Heart left ventricle (tissue), 16 donors: ENCODE data around the gene ASCC2. TPM values are rescaled to one million over a fixed set of nuclear protein-coding genes. Genes with fewer than 3 reads are reported as not detected.

Source experiments
- ATAC-seq, 4 donors: fragments of 200-7000 bp; cut with Tn5 transposase; one replicate each; pipeline ENCODE4 v1.9.1; 2020 to 2022; ENCODE audit warnings: moderate library complexity in 4 of 4, mild to moderate bottlenecking in 3 of 4, moderate number of reproducible peaks in 1 of 4
- DNase-seq, 5 donors: peaks; one replicate each; pipeline ENCODE4 v3.0.0-alpha.2; 2020
- H3K27ac ChIP-seq, 12 donors: fragments of 200-600 bp; sonication (generic) in 4 of 12; one replicate each; pipeline versions ENCODE4 v1.5.0 to v1.8.0; 2016 to 2022; ENCODE audit warnings: mild to moderate bottlenecking in 2 of 12
- H3K27me3 ChIP-seq, 9 donors: fragments of 200-600 bp; sonication (generic) in 2 of 9; one replicate each; pipeline versions ENCODE4 v1.5.1 to v1.8.0; 2016 to 2022; ENCODE audit warnings: mild to moderate bottlenecking in 3 of 9
- H3K36me3 ChIP-seq, 9 donors: fragments of 200-600 bp; sonication (generic) in 2 of 9; one replicate each; pipeline versions ENCODE4 v1.5.0 to v1.8.0; 2018 to 2022; ENCODE audit warnings: mild to moderate bottlenecking in 2 of 9
- H3K4me1 ChIP-seq, 12 donors: fragments of 200-600 bp; sonication (generic) in 4 of 12; one replicate each; pipeline versions ENCODE4 v1.5.0 to v1.8.0; 2016 to 2022; ENCODE audit warnings: mild to moderate bottlenecking in 3 of 12
- H3K4me3 ChIP-seq, 12 donors: fragments of 200-600 bp; sonication (generic) in 4 of 12; one replicate each; pipeline versions ENCODE4 v1.5.0 to v1.8.0; 2017 to 2022; ENCODE audit warnings: mild to moderate bottlenecking in 9 of 12, moderate library complexity in 4 of 12
- H3K9me3 ChIP-seq, 12 donors: fragments of 200-600 bp; sonication (generic) in 4 of 12; one replicate each; pipeline versions ENCODE4 v1.5.0 to v1.8.0; 2016 to 2022; ENCODE audit warnings: mild to moderate bottlenecking in 1 of 12
- CTCF ChIP-seq, 12 donors: fragments of 200-600 bp; sonication (generic) in 4 of 12; IDR thresholded peaks; one replicate each; pipeline versions ENCODE4 v1.5.0 to v1.8.0; 2018 to 2022; ENCODE audit warnings: antibody characterized with exemption in 12 of 12, mild to moderate bottlenecking in 5 of 12
- POLR2A ChIP-seq, 2 donors: fragments of 450-650 bp; IDR thresholded peaks; one replicate each; pipeline ENCODE4 v1.6.1; 2017; ENCODE audit warnings: antibody characterized with exemption in 2 of 2, mild to moderate bottlenecking in 2 of 2, moderate library complexity in 2 of 2
- WGBS, 4 donors: extraction: QIAGEN DNeasy Blood & Tissue Kit in 2 of 4; methylation state at CpG; one replicate each; pipeline versions ENCODE4 v1.1.5 to v1.1.7; 2013 to 2018; 5-methylcytosine and 5-hydroxymethylcytosine counted together
- intact Hi-C, 10 donors: fragments of 100-400 bp; cut with DNase I; formaldehyde crosslinking; loops; one replicate each; pipeline versions ENCODE4 v1.11.1 to v1.14.2; 2022
- polyA plus RNA-seq, 2 donors: library from polyadenylated mRNA; stranded (reverse); fragments of 200-250 nt; gene quantifications; one replicate each; pipeline ENCODE4 v1.2.3, GENCODE V29; 2013
- total RNA-seq, 9 donors: library from RNA; depleted of rRNA in 2 of 9; stranded (reverse); fragments of >200 nt in 2 of 9; fragmentation: NEBNext Ultra II Directional in 3 of 9; extraction: Animal tissue kit (Norgen Biotek cat#: 25700) in 3 of 9; gene quantifications; one replicate each; pipeline versions ENCODE4 v1.1.0 to v1.2.4, GENCODE V29; 2016 to 2023
- donor health status: ischemic (EF 13 %, LVEDD 7.1; RV severe dilation, severe dysfunction).
- donor health status: healthy with polysubstance abuse.
- donor health status: DM: no; HTN: yes; CAD: no.
- donor health status: DM: no; HTN: no; CAD: no.
- donor health status: ischemic (EF 25% LVEDD 6.9; RV normal size, moderate dysfunction).
- donor health status: ischemic (EF 25% LVEDD 5.7; RV mildly dilated, moderate dysfunction).
- donor health status: healthy.
- donor health status: DM: yes; HTN: yes; CAD: no.
- donor health status: ischemic (EF 35%, LVEDD 5.7; RV mildly dilated, moderate dysfunction).
- donor health status: nonischemic (EF 11% LVEDD 7.7; RV severe dilation, severe dysfunction).
- donor health status: DM: yes; HTN: yes; CAD: no.
- donor health status: PGD.
- donor health status: ischemic (EF 29% LVEDD 5.4; RV normal size, mild dysfunction).
- donor health status: nonischemic (EF 23%, LVEDD 6.1; RV moderate dilation, normal function).

The ASCC2 gene
- total and polyA plus RNA-seq, 11 donors: 23.6 to 77.1 (median 36.7) TPM

- intact Hi-C loops: loop anchor here in 1 of 10 donors (5.0 kb wide), 1 partner anchor 35 kb away; no protein-coding TSS in a partner anchor
- H3K9me3 ChIP-seq: no peaks in the 10 kb centered on the region
- ATAC-seq: no peak
- no peak for TF ChIP-seq CTCF (IDR thresholded peaks at IDR 0.05)
- no peak for DNase-seq
- no peak overlapping the region for H3K4me3 ChIP-seq
- no peaks in the 10 kb centered on the region for H3K27me3 ChIP-seq
- no peak overlapping the region for H3K27ac ChIP-seq
- 89 to 100% (median 100%) methylated on average over 1 of the region's 1 CpG for WGBS, 4 donors
- H3K36me3 ChIP-seq: peaks cover 3 to 92% (median 66%) of the 10 kb centered on the region in 9 donors
- H3K4me1 ChIP-seq: peaks cover 0 to 49% (median 38%) of the 10 kb centered on the region in 12 donors
Observed at GRCh38 chr22:29817724-29818123, 20.4 kb downstream of the ASCC2 start.

DNA sequence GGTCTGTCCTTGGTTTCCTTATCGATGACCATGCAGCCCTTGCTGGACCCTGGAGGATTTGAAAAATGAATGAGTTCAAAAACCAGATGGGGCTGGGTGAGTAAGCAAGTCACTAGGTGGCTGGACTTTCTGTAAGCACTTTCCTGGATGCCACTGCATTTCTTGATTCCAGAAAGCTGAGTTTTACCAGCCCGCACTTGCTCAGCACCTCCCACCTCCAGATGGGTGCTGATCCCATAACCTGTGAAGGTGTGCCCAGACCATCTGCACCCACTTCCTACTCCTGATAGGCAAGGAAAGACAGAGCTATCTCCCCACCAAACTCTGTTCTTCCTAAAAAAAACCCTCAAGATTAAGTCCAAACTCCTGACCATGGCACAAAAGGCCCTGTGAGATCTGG is 21.1 kb downstream of the ASCC2 start:
- 72 to 94% (median 91%) methylated on average over 2 of the region's 2 CpGs for WGBS, 4 donors
- intact Hi-C loops: loop anchor here in 1 of 10 donors (5.0 kb wide), 1 partner anchor 35 kb away; no protein-coding TSS in a partner anchor
- peaks cover 3 to 94% (median 66%) of the 10 kb centered on the region in 9 donors for H3K36me3 ChIP-seq

GRCh38 chr22:29816539-29816938 is 21.5 kb downstream of the ASCC2 start:
- H3K36me3 ChIP-seq: peaks cover 3 to 94% (median 67%) of the 10 kb centered on the region in 9 donors
- peak overlapping the region in 6 of 12 donors; percentile 34 to 73 (median 54) for H3K27ac ChIP-seq

More for the DNA sequence above, 21.1 kb downstream of the ASCC2 start:
- peaks cover 0 to 44% (median 33%) of the 10 kb centered on the region in 12 donors for H3K4me1 ChIP-seq
- no peak for DNase-seq
- peak overlapping the region in 3 of 12 donors; percentile 9 to 59 (median 11) for H3K27ac ChIP-seq
- H3K9me3 ChIP-seq: no peaks in the 10 kb centered on the region
- H3K4me3 ChIP-seq: no peak overlapping the region
- no peaks in the 10 kb centered on the region for H3K27me3 ChIP-seq
- ATAC-seq: no peak
- TF ChIP-seq POLR2A (IDR thresholded peaks at IDR 0.05): no peak

DNA sequence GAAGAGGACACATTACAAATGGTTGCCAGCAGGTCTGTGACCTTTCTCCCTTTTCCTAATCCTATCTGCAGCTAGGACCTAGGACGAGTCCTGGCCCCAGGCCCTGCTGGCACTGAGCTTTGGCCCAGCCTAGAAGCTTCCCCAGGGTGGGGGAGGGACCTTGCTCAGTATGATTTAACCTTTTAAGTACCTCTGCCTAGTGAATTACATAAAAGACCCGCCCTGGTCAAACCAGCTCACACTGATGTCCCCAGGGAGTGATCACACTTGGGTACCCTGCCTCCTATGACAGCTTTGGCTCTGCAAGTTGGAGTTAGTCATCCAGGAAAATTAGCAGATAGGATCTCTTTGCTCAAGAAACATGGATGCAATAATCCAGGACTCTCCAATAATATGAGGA is 21.9 kb downstream of the ASCC2 start:
- Histone ChIP-seq H3K4me3 (no peak overlapping the region), H3K4me1 (peaks cover 0 to 36% (median 25%) of the 10 kb centered on the region in 12 donors), H3K27ac (peak overlapping the region in 8 of 12 donors; percentile 34 to 73 (median 54)), H3K36me3 (peaks cover 3 to 94% (median 71%) of the 10 kb centered on the region in 9 donors), H3K27me3 (no peaks in the 10 kb centered on the region), H3K9me3 (no peaks in the 10 kb centered on the region)
- TF ChIP-seq POLR2A (IDR thresholded peaks at IDR 0.05): no peak
- TF ChIP-seq CTCF (IDR thresholded peaks at IDR 0.05): no peak
- ATAC-seq (peak; percentile 77 to 84 (median 82)), DNase-seq (peak; percentile 48 to 88 (median 81))
- intact Hi-C loops: loop anchor here in 1 of 10 donors (5.0 kb wide), 1 partner anchor 34 kb away; no protein-coding TSS in a partner anchor
- WGBS, 4 donors: 48 to 58% (median 49%) methylated on average over 2 of the region's 2 CpGs

More at GRCh38 chr22:29816539-29816938, 21.5 kb downstream of the ASCC2 start:
- intact Hi-C loops: loop anchor here in 1 of 10 donors (5.0 kb wide), 1 partner anchor 34 kb away; no protein-coding TSS in a partner anchor
- no peak for DNase-seq
- Histone ChIP-seq H3K27me3 (no peaks in the 10 kb centered on the region), H3K4me3 (no peak overlapping the region), H3K4me1 (peaks cover 0 to 40% (median 29%) of the 10 kb centered on the region in 12 donors), H3K9me3 (no peaks in the 10 kb centered on the region)
- peak in 2 of 4 donors; percentile 2 to 16 for ATAC-seq
- TF ChIP-seq POLR2A (IDR thresholded peaks at IDR 0.05) (no peak), CTCF (IDR thresholded peaks at IDR 0.05) (no peak)
- 63 to 83% (median 76%) methylated on average over 6 of the region's 6 CpGs for WGBS, 4 donors
